GM21360 (cell line): Measurements from ENCODE around the gene UBXN1.

Experiments used
- ATAC-seq: cut with Tn5 transposase; IDR thresholded peaks from one replicate; pipeline ENCODE4 v1.9.1; 2021; ENCODE audit warnings: mild to moderate bottlenecking, moderate library complexity; ENCODE audit not compliant: unreplicated experiment

UBXN1 gene

DNA sequence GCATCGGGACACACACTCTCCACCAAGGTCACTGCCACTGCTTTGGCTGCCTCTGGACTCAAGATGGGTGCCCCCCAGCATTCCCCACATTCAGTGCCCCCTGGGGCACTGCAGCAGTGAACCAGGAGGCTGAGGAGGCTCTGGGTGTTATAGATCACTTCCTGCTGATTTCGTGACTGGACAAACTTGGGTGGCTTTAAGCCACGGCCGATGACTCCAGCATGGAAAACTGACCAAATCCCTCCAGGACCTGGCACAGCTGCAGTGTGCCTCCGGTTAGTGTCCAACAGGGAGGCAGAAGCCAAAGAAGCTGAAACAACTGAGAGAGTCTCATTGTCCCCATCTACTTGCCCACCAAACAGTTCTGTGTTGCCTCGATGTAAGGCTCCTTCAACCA lies 31.3 kb downstream of the UBXN1 start:
- no peak for ATAC-seq

DNA sequence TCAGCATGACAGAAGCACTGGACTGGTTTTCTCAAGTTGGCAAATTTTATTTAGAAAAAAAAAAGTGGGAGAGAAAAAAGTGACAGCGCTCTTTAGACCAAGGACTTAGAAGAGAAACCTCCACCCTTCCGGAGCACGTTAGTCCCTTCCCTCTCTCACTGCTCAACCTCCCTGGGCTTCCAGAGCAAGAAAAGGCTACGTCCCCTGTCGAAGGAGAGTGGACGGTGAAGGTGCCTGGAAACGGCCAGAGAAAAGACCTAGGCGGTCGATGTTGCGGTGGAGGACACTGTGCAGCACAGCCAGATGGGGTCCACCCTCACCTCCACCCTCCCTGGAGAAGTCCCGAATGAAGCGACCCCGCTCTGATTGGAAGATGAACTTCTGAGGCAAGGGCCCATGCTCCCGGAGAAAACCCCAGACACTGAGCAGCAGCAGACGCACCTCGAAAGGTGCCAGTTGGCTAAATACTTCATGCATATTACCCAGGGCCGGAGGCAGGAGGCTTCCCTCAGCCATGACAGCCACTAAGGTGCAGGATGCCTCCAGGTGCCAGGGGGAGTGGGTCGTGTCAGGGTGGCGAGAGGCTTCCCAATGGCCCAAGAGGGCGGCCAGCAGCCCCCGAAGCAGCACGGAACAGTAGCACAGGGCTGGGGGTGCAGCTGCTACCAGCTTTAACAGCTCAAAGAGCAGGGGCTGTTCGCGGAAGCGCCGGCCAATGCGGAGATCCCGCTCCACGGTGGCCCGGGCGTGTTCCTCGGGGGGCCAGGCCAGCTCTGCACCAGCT lies 31.9 kb downstream of the UBXN1 start:
- no peak for ATAC-seq

- peak; percentile 95 for ATAC-seq
Observed at GRCh38 chr11:62645946-62646824, 32.7 kb downstream of the UBXN1 start, which contains the start of gene GANAB. Gene GANAB, minus strand, starts transcription at chr11:62646613. Its CDS starts 14 bp downstream, at chr11:62646599.

DNA sequence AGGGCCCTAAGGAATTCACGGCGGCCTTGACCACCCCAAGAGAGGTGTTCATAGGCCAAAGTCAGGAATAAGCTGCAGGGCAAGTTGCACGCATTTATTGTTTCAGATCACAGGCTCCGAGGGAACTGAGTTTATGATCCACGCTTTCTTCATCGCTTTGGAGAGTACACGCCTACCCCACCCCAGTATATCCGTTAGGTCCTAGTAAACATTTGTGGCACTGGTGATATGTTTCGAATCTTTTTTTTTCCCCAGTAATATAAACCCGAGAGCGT lies 33.3 kb downstream of the UBXN1 start:
- ATAC-seq: no peak

DNA sequence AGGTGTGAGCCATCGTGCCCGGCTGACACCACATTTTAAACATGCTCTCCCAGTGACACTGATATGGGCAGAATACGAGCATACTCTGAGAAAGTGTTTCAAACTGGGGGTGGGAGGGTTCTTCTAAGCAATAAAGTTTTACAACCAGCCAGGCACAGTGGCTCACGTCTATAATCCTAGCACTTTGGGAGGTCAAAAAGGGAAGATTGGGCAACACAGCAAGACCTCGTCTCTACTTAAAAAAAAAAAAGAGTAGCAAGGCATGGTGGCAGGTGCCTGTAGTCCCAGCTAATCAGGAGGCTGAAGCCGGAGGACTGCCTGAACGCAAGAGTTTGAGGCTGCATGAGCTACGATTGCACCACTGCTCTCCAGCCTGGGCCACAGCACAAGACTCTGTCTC lies 34.7 kb downstream of the UBXN1 start:
- ATAC-seq: no peak

- ATAC-seq: no peak
Observed at GRCh38 chr11:62632492-62632891, 46.4 kb downstream of the UBXN1 start.

DNA sequence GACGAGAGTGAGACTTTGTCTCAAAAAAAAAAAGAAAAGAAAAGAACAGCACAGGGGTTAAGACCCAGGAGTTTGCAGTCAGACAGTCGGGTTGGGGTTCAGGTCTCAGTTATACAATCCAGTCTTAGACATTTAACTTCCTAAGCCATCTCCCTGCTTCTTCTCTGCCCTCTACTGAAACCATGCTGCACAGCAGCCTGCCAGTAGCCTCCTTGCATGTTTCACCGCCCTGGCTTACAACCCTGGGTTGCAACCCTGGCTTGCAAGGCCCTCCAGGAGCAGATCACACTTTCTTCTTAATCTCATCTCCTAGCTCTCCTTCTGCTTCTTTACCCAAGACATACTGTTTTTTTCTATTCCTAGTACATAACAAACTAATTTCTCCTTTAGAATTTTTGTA lies 51.2 kb downstream of the UBXN1 start:
- no peak for ATAC-seq
